ENCODE results near the gene DOK5. TPM values are rescaled to one million over a fixed set of nuclear protein-coding genes. Genes with fewer than 3 reads are reported as not detected.
A peak's percentile ranks its signal among the peaks of the same experiment; 100 is the strongest.

Gene DOK5
- total and polyA plus RNA-seq, 12 donors = 0.51 to 21.1 (median 9.1) TPM

- no peak overlapping the region for H3K27ac ChIP-seq
- DNase-seq (no peak), ATAC-seq (no peak)
Observed at GRCh38 chr20:54665812-54666211, 190.4 kb downstream of the DOK5 start.

DNA sequence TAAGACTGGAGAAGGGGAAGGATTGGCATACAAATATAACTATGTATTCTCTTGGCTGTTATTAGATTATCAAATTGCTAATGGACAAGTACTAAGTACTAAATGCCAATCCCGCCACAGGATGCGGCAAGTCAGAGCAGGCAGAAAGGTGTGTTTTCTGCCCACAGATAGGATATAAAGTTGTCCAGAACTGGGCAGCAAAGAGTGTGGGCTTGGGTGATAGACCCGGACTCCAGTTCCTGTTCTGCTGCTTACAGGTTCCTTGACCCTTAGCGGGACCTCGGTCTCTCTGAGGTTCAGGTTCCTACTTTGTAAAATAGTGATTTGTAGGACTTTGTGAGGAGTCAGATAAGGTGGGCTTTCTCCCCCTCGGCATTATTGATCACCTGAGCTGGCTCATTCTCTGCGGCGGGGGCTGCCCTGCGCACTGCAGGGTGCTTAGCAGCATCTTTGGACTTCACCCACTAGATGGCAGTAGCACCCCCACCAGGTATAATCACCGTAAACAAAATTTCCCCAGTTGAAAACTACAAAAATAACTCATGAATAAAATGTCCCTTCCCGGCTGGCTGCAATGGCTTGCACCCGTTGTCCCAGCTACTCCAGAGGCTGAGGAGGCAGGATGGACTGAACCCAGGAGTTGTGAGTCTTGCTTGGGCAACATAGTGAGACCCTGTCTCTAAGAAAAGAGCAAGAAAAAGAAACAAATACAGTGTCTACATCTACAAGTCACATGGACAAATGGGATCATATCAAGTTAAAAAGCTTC, 193.1 kb downstream of the DOK5 start:
- no peak for ATAC-seq
- Histone ChIP-seq H3K9me3 (no peaks in the 10 kb centered on the region), H3K4me3 (peak overlapping the region in 1 of 10 donors; percentile 8), H3K27ac (no peak overlapping the region), H3K36me3 (no peaks in the 10 kb centered on the region), H3K4me1 (peaks cover 0 to 6% (median 0%) of the 10 kb centered on the region in 9 donors), H3K27me3 (peaks cover 0 to 35% (median 6%) of the 10 kb centered on the region in 7 donors)
- intact Hi-C loops (cut with DNase I) = no loop called here
- peak; percentile 10 to 76 (median 67) for TF ChIP-seq CTCF (IDR thresholded peaks at IDR 0.05)
- 33 to 41% methylated on average over 12 of the region's 12 CpGs for WGBS, 2 donors
- DNase-seq = no peak

More at GRCh38 chr20:54665812-54666211, 190.4 kb downstream of the DOK5 start:
- Histone ChIP-seq H3K9me3 (no peaks in the 10 kb centered on the region), H3K4me1 (peaks cover 0 to 6% (median 0%) of the 10 kb centered on the region in 9 donors), H3K36me3 (no peaks in the 10 kb centered on the region), H3K4me3 (no peak overlapping the region), H3K27me3 (peaks cover 0 to 26% (median 4%) of the 10 kb centered on the region in 7 donors)
- intact Hi-C loops (cut with DNase I) = no loop called here
- WGBS, 2 donors = 86 to 87% methylated on average over 1 of the region's 1 CpG
- no peak for TF ChIP-seq CTCF (IDR thresholded peaks at IDR 0.05)

- no peaks in the 10 kb centered on the region for H3K36me3 ChIP-seq
- ATAC-seq (no peak), DNase-seq (no peak)
- no peaks in the 10 kb centered on the region for H3K9me3 ChIP-seq
- peak overlapping the region in 1 of 10 donors; percentile 8 for H3K4me3 ChIP-seq
- H3K4me1 ChIP-seq = peaks cover 0 to 6% (median 0%) of the 10 kb centered on the region in 9 donors
- intact Hi-C loops (cut with DNase I) = no loop called here
- no peak overlapping the region for H3K27ac ChIP-seq
- 52 to 57% methylated on average over 4 of the region's 4 CpGs for WGBS, 2 donors
- H3K27me3 ChIP-seq = peaks cover 0 to 30% (median 7%) of the 10 kb centered on the region in 7 donors
- TF ChIP-seq CTCF (IDR thresholded peaks at IDR 0.05) = no peak
Observed at GRCh38 chr20:54669040-54669363, 193.6 kb downstream of the DOK5 start.

DNA sequence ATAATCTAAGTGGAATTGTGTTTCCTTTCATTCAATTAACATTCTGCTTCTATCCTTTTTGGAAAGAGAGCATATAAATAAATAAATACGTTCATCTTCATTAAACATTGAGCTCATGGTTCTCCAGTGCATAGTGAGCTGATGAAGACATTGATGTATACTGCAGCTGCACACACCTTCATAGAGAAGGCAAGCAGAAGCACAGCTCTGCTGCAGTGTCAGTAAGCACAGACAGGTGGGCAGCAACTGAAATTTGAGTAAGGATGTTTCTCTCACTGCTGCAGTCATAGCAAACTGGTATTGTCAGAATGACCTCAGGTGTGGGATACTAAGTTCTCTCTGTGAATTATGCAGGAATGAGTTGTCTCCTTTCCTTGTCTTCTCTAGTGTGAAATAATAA, 202.9 kb downstream of the DOK5 start:
- H3K27me3 ChIP-seq = peaks cover 0 to 40% (median 24%) of the 10 kb centered on the region in 7 donors
- DNase-seq (no peak), ATAC-seq (no peak)
- intact Hi-C loops (cut with DNase I) = loop anchor here in 1 of 10 donors (10.0 kb wide), 1 partner anchor 727 kb away; no protein-coding TSS in a partner anchor
- H3K4me3 ChIP-seq = no peak overlapping the region
- TF ChIP-seq CTCF (IDR thresholded peaks at IDR 0.05) = no peak
- no peak overlapping the region for H3K27ac ChIP-seq
- H3K36me3 ChIP-seq = no peaks in the 10 kb centered on the region
- 58 to 69% methylated on average over 1 of the region's 1 CpG for WGBS, 2 donors
- no peaks in the 10 kb centered on the region for H3K9me3 ChIP-seq
- H3K4me1 ChIP-seq = peaks cover 0 to 7% (median 0%) of the 10 kb centered on the region in 9 donors
